ENCODE data around the gene FXYD2. TPM values are rescaled to one million over a fixed set of nuclear protein-coding genes. Genes with fewer than 3 reads are reported as not detected.

Gene FXYD2
- total and polyA plus RNA-seq, 2 of the 8 experiments (the other 6 are each of a cell fraction or from before 2014, with no cell fraction given): 0.89 to 1.1 TPM

- no peak overlapping the region for H2BK20ac ChIP-seq (ENCODE audit: low read length)
- H3K23ac ChIP-seq (ENCODE audit: insufficient read length): no peak overlapping the region
- H3K56ac ChIP-seq (replicated peaks; ENCODE audit: insufficient read length, low read depth, low read length): no peak overlapping the region
- POLR2A ChIA-PET (ENCODE audit: partially characterized antibody): no interaction called here
- no peak overlapping the region for H3K4me3 ChIP-seq (ENCODE audit: extremely low read depth in 1 of 4, insufficient read depth in 2 of 4, low read depth in 3 of 4, low read length in 4 of 4)
- no peak overlapping the region for H2BK15ac ChIP-seq (ENCODE audit: low read length)
- H3K4me1 ChIP-seq (replicated peaks in 1 of 4; ENCODE audit: control insufficient read depth in 3 of 4, insufficient read depth in 4 of 4, low read length in 3 of 4): no peaks in the 10 kb centered on the region
- H4K5ac ChIP-seq (ENCODE audit: insufficient read length, low read depth, low read length): no peak overlapping the region
- H2BK120ac ChIP-seq (replicated peaks; ENCODE audit: low read depth, low read length): no peak overlapping the region
- H3K14ac ChIP-seq (ENCODE audit: insufficient read length): no peak overlapping the region
- no peak overlapping the region for H2AFZ ChIP-seq (ENCODE audit: low read length)
- no peak overlapping the region for H3K4ac ChIP-seq (replicated peaks; ENCODE audit: insufficient read length, low read depth, low read length)
- CTCF ChIA-PET (ENCODE audit: partially characterized antibody): interaction anchor here (1.0 kb wide), 1 partner anchor 27 kb away, joined by 4 read pairs; no protein-coding TSS in a partner anchor
- H3K18ac ChIP-seq (ENCODE audit: extremely low read depth, low read length): no peak overlapping the region
- DNase-seq (ENCODE audit: low read depth in 1 of 2, low spot score in 2 of 2) (no peak), FAIRE-seq (no peak)
- TF ChIP-seq TEAD4 (IDR thresholded peaks at IDR 0.05; ENCODE audit: low read depth, low read length) (no peak), JUND (IDR thresholded peaks at IDR 0.05; ENCODE audit: low read length) (no peak), KDM5A (IDR thresholded peaks at IDR 0.05; ENCODE audit: low read length) (no peak), ATF2 (IDR thresholded peaks at IDR 0.05; ENCODE audit: low read length) (no peak), SP2 (IDR thresholded peaks at IDR 0.05; ENCODE audit: low read length) (no peak), ASH2L (IDR thresholded peaks at IDR 0.05; ENCODE audit: low read length) (no peak), RAD21 (IDR thresholded peaks at IDR 0.05 in 1 of 2, conservative IDR thresholded peaks at IDR 0.05 in 1 of 2; ENCODE audit: low read depth in 2 of 2, low read length in 2 of 2) (no peak), KDM1A (IDR thresholded peaks at IDR 0.05; ENCODE audit: borderline replicate concordance, low read length) (no peak), SAP30 (IDR thresholded peaks at IDR 0.05; ENCODE audit: insufficient read depth, insufficient replicate concordance, low read length) (no peak), SUZ12 (IDR thresholded peaks at IDR 0.05; ENCODE audit: low read length) (no peak), CEBPB (IDR thresholded peaks at IDR 0.05; ENCODE audit: low read depth, low read length) (no peak), BACH1 (IDR thresholded peaks at IDR 0.05; ENCODE audit: low read length) (no peak)
- no peak overlapping the region for H3K4me2 ChIP-seq (ENCODE audit: insufficient read depth in 1 of 2, low read depth in 2 of 2, low read length in 2 of 2)
- no peaks in the 10 kb centered on the region for H3K79me2 ChIP-seq (ENCODE audit: control insufficient read depth in 1 of 2, insufficient read depth in 2 of 2, low read length in 2 of 2)
- H3K23me2 ChIP-seq (ENCODE audit: low read depth, low read length): no peaks in the 10 kb centered on the region
- H3K9me3 ChIP-seq (ENCODE audit: insufficient read depth in 2 of 2, low read depth in 1 of 2, low read length in 1 of 2): no peaks in the 10 kb centered on the region
- H2BK5ac ChIP-seq (ENCODE audit: low read depth, low read length): no peak overlapping the region
- no peak overlapping the region for H3K27ac ChIP-seq (ENCODE audit: low read depth, low read length)
- no peaks in the 10 kb centered on the region for H3K36me3 ChIP-seq (ENCODE audit: control insufficient read depth in 2 of 4, insufficient read depth in 4 of 4, low read length in 3 of 4)
- no peaks in the 10 kb centered on the region for H3K79me1 ChIP-seq (ENCODE audit: low read depth, low read length)
- no peak overlapping the region for H3K9ac ChIP-seq (replicated peaks in 1 of 4; ENCODE audit: extremely low read depth in 1 of 4, low read depth in 3 of 4, low read length in 3 of 4)
- no peak overlapping the region for H2AK5ac ChIP-seq (ENCODE audit: low read depth, low read length)
- 0 out of 7 replicates have a peak, but pooled peaks cover 0 to 3% (median under 1%) of the 10 kb centered on the region in 4 experiments for H3K27me3 ChIP-seq (replicated peaks in 1 of 4; ENCODE audit: control insufficient read depth in 3 of 4, extremely low read depth in 1 of 4, insufficient read depth in 3 of 4, low read length in 3 of 4)
- H4K8ac ChIP-seq (ENCODE audit: extremely low read depth, insufficient read depth, low read length): no peak overlapping the region
- WGBS, 2 experiments (ENCODE audit: extremely low coverage in 1 of 2, insufficient coverage in 1 of 2, insufficient read length in 1 of 2, insufficient replicate concordance in 2 of 2, low coverage in 1 of 2, low lambda C conversion rate in 2 of 2, missing lambda C conversion rate in 1 of 2): 90% methylated on average over 26 of the region's 26 CpGs; no CpG with 5 or more reads in 1 of the 2 experiments
- no peaks in the 10 kb centered on the region for H4K20me1 ChIP-seq (replicated peaks in 1 of 2; ENCODE audit: control insufficient read depth in 1 of 2, insufficient read depth in 2 of 2, low read length in 2 of 2)
- H2BK12ac ChIP-seq (ENCODE audit: low read depth, low read length): no peak overlapping the region
- H4K91ac ChIP-seq (replicated peaks; ENCODE audit: insufficient read length, low read length): no peak overlapping the region
Observed at GRCh38 chr11:117780456-117780855, 44.1 kb downstream of the FXYD2 start.
